ENCODE results near the gene ITGAV.

DNA sequence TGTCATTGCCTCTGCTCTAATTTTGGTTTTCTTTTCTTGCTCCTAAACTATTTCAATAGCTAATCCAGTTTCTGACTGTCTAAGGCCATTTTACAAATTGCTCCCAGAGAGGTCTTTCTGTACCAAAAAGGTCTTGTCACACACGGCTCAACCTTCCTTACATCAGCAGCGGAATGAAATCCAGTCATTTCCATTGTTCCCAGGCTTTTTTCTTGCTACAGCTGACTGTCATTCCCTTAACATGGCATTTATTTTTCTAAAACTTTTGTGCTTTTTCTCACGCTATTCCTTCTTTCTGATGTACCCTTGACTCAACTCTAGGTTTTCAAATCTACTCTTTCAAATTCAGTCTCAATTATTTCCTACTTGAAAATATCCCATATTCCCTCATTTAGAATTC is 128.3 kb downstream of the ITGAV start:
- TF ChIP-seq, protein P1, sequence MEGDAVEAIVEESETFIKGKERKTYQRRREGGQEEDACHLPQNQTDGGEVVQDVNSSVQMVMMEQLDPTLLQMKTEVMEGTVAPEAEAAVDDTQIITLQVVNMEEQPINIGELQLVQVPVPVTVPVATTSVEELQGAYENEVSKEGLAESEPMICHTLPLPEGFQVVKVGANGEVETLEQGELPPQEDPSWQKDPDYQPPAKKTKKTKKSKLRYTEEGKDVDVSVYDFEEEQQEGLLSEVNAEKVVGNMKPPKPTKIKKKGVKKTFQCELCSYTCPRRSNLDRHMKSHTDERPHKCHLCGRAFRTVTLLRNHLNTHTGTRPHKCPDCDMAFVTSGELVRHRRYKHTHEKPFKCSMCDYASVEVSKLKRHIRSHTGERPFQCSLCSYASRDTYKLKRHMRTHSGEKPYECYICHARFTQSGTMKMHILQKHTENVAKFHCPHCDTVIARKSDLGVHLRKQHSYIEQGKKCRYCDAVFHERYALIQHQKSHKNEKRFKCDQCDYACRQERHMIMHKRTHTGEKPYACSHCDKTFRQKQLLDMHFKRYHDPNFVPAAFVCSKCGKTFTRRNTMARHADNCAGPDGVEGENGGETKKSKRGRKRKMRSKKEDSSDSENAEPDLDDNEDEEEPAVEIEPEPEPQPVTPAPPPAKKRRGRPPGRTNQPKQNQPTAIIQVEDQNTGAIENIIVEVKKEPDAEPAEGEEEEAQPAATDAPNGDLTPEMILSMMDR (IDR thresholded peaks at IDR 0.05; ENCODE audit: low read depth, low read length): no peak
- no peak for TF ChIP-seq EZH2phosphoT487 (IDR thresholded peaks at IDR 0.05; ENCODE audit: low read depth)
